Endothelial cell of umbilical vein (primary cell): ENCODE data around the gene CD1D.

Source experiments
- EZH2 ChIP-seq: IDR thresholded peaks from 2 replicates; pipeline ENCODE4 v1.6.1; 2012; ENCODE audit warnings: borderline replicate concordance, low read depth, mild to moderate bottlenecking, moderate library complexity, low read length, inconsistent platforms; ENCODE audit not compliant: severe bottlenecking
- FOS ChIP-seq: IDR thresholded peaks from 2 replicates; pipeline ENCODE4 v1.6.1; 2011; ENCODE audit warnings: mild to moderate bottlenecking, low read length, moderate library complexity, borderline replicate concordance; ENCODE audit not compliant: insufficient read depth
- JUN ChIP-seq: IDR thresholded peaks from 2 replicates; pipeline ENCODE4 v1.6.1; 2011; ENCODE audit warnings: borderline replicate concordance, low read depth; ENCODE audit not compliant: insufficient read length, insufficient read depth
- MYC ChIP-seq: IDR thresholded peaks from one replicate; pipeline ENCODE4 v1.6.1; 2011; ENCODE audit warnings: mild to moderate bottlenecking, low read depth, low read length
- POLR2A ChIP-seq: IDR thresholded peaks from 2 replicates; pipeline ENCODE4 v1.6.1; 2012; ENCODE audit warnings: low read depth, mild to moderate bottlenecking, control low read depth, low read length
- POLR2AphosphoS5 ChIP-seq: IDR thresholded peaks from 2 replicates; pipeline ENCODE4 v1.6.1; 2012; ENCODE audit warnings: low read depth, mild to moderate bottlenecking, control low read depth, low read length, moderate library complexity; ENCODE audit not compliant: insufficient read depth
- TF ChIP-seq, protein P1 (sequence below), 2 donors: IDR thresholded peaks; 1 replicate in 1 of 2; 2 replicates in 1 of 2; pipeline ENCODE4 v1.5.1; 2011; ENCODE audit warnings: low read length in 2 of 2, mild to moderate bottlenecking in 2 of 2, moderate library complexity in 2 of 2, control low read depth in 1 of 2, inconsistent platforms in 1 of 2, low read depth in 1 of 2; ENCODE audit not compliant: insufficient read depth in 1 of 2; ENCODE audit errors: extremely low read depth in 1 of 2
- TF ChIP-seq, protein P2 (sequence below): IDR thresholded peaks from 2 replicates; pipeline ENCODE4 v1.6.1; 2011; ENCODE audit not compliant: insufficient read depth, insufficient read length

DNA sequence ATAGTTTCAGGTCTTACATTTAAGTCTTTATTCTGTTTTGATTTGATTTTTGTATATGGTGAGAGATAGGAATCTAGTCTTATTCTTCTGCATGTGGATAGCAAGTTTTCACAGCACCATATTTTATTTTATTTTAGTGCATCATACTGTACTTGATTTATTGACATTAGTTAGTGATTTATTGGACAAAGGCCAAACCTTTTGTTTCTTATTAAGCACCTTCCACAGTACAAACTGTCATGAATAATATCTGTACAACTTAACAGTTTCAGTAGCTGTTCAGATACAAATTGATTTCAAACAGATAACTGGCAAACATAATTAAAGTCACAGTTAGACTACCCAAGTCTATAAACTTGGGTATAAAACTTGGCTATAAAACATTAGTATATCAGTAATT lies 15.8 kb downstream of the CD1D start:
- TF ChIP-seq POLR2A = no peak
- TF ChIP-seq, protein P1, sequence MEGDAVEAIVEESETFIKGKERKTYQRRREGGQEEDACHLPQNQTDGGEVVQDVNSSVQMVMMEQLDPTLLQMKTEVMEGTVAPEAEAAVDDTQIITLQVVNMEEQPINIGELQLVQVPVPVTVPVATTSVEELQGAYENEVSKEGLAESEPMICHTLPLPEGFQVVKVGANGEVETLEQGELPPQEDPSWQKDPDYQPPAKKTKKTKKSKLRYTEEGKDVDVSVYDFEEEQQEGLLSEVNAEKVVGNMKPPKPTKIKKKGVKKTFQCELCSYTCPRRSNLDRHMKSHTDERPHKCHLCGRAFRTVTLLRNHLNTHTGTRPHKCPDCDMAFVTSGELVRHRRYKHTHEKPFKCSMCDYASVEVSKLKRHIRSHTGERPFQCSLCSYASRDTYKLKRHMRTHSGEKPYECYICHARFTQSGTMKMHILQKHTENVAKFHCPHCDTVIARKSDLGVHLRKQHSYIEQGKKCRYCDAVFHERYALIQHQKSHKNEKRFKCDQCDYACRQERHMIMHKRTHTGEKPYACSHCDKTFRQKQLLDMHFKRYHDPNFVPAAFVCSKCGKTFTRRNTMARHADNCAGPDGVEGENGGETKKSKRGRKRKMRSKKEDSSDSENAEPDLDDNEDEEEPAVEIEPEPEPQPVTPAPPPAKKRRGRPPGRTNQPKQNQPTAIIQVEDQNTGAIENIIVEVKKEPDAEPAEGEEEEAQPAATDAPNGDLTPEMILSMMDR (IDR thresholded peaks at IDR 0.05; ENCODE audit: extremely low read depth in 1 of 2, insufficient read depth in 1 of 2, low read depth in 1 of 2, low read length in 2 of 2) = no peak
- TF ChIP-seq FOS = no peak
- no peak for TF ChIP-seq POLR2AphosphoS5
- TF ChIP-seq EZH2 = no peak
- TF ChIP-seq, protein P2, sequence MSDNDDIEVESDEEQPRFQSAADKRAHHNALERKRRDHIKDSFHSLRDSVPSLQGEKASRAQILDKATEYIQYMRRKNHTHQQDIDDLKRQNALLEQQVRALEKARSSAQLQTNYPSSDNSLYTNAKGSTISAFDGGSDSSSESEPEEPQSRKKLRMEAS = no peak
- no peak for TF ChIP-seq JUN
- TF ChIP-seq MYC = no peak
